ENCODE measurements around the gene SCYGR4. TPM values are rescaled to one million over a fixed set of nuclear protein-coding genes. Genes with fewer than 3 reads are reported as not detected.
"Not testable (repeated sequence)": the region's sequence is repeated elsewhere in the genome, so short reads cannot be mapped to it uniquely, and the experiment has no call there.

SCYGR4 gene
- total and polyA plus RNA-seq, 10 donors, result 0.04 TPM; not detected in 9

DNA sequence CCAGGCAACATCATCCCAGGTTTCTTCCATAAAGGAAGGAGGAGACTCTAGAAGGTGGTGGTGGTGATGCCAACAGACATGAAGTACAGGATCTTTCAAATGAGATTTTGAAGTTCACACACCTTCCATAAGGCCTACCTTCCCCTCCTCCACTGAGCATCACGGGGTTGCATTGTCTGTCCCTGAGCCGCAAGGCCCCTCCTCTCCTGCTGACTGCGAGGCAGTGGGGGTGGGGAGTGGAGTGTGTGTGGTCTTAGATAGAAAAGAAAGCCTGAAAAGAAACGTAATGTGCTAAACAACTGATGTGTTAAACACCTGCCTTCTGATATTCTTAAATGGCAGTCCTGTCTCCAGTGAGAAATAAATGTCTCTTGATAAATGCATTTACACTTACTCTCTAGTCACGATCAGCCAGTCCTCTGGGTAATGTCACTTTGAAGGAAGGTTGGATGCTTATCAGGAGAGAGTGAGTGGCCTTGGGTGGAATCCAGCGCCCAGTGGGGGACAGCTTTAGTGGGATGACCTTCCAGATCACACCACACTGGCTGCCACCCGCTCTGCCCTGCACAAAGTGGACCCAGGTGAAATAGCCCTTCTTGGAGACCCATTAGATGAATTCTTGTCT is 43.8 kb downstream of the SCYGR4 start:
- no peak for TF ChIP-seq POLR2AphosphoS5 (IDR thresholded peaks at IDR 0.05)
- H3K4me3 ChIP-seq, result no peak overlapping the region
- H3K9me3 ChIP-seq, result no peaks in the 10 kb centered on the region
- 53 to 66% (median 62%) methylated on average over 7 of the region's 7 CpGs for WGBS, 5 donors
- H3K27me3 ChIP-seq (replicated peaks in 1 of 7), result no peaks in the 10 kb centered on the region
- no peak overlapping the region for H3K27ac ChIP-seq
- intact Hi-C loops (cut with DNase I; ENCODE audit: low total_unique reads), result no loop called here
- H3K4me1 ChIP-seq, result peaks cover 0 to 6% (median 2%) of the 10 kb centered on the region in 6 donors
- no peaks in the 10 kb centered on the region for H3K36me3 ChIP-seq
- DNase-seq, result no peak

DNA sequence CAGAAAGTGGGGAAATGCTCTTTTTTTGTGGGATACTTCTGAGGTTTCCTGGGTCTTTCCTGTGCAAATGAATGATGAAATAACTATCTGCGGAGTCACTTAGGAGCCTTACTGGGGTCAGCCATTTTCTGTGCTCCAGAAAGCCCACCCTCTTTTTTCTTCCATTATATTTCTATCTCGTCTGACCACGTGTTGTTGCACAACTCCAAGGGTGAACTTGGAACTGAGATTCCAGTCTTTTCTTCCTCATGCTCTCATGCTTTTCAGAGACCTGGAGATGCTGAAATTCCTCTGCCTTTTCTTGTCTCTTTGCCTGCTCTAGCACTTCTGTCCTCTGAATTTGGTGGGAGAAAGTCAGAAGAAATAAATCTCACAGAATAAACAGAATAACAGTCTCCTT is 44.5 kb downstream of the SCYGR4 start:
- intact Hi-C loops (cut with DNase I; ENCODE audit: low total_unique reads), result no loop called here
- DNase-seq, result no peak
- TF ChIP-seq POLR2AphosphoS5 (IDR thresholded peaks at IDR 0.05), result no peak
- TF ChIP-seq POLR2A (IDR thresholded peaks at IDR 0.05), result no peak
- TF ChIP-seq, protein P1, sequence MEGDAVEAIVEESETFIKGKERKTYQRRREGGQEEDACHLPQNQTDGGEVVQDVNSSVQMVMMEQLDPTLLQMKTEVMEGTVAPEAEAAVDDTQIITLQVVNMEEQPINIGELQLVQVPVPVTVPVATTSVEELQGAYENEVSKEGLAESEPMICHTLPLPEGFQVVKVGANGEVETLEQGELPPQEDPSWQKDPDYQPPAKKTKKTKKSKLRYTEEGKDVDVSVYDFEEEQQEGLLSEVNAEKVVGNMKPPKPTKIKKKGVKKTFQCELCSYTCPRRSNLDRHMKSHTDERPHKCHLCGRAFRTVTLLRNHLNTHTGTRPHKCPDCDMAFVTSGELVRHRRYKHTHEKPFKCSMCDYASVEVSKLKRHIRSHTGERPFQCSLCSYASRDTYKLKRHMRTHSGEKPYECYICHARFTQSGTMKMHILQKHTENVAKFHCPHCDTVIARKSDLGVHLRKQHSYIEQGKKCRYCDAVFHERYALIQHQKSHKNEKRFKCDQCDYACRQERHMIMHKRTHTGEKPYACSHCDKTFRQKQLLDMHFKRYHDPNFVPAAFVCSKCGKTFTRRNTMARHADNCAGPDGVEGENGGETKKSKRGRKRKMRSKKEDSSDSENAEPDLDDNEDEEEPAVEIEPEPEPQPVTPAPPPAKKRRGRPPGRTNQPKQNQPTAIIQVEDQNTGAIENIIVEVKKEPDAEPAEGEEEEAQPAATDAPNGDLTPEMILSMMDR (IDR thresholded peaks at IDR 0.05 in 8 of 11, conservative IDR thresholded peaks at IDR 0.05 in 3 of 11), result no peak
- Histone ChIP-seq H3K9me3 (no peaks in the 10 kb centered on the region), H3K4me1 (peaks cover 0 to 6% (median 2%) of the 10 kb centered on the region in 6 donors), H3K36me3 (no peaks in the 10 kb centered on the region), H3K27ac (no peak overlapping the region), H3K4me3 (no peak overlapping the region), H3K27me3 (replicated peaks in 1 of 7) (no peaks in the 10 kb centered on the region)
- WGBS, 5 donors, result 32 to 64% (median 44%) methylated on average over 3 of the region's 3 CpGs

DNA sequence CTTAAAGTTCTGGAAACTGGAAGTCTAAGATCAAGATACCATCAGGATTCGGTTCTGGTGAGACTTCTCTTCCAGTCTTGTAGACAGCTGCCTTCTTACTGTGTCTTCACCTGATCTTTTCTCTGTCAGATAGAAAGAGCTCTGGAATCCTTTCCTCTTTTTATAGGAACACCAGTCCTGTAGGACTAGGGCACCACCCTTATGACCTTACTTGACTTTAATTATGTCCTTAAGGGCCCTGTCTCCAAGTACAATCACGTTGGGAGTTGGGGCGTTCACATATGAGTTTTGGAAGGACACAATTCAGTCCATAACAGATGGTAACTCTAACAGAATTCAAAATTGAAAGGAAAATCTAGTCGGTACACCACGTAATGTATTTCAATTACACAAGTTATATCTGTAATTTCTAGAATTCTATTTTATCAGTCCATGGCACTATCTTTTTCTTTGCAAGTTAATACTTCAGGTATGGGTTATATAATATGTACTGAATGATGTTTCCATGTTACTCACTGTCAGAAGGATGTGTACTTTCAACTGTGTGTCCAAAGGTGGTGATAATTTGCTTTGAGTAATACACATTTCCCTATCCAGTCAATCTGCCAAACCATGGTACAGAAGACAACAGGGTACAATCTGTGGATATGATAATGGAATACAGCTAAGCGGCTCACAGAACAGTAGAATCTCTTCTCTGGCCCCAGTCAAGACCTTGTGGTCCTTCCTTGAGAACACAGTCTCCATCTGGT is 48.1 kb downstream of the SCYGR4 start:
- H3K27ac ChIP-seq, result no peak overlapping the region
- no peaks in the 10 kb centered on the region for H3K27me3 ChIP-seq (replicated peaks in 1 of 7)
- H3K36me3 ChIP-seq, result no peaks in the 10 kb centered on the region
- WGBS, 5 donors, result 78 to 89% (median 83%) methylated on average over 6 of the region's 6 CpGs
- TF ChIP-seq, protein P1 (IDR thresholded peaks at IDR 0.05 in 8 of 11, conservative IDR thresholded peaks at IDR 0.05 in 3 of 11), result no peak
- TF ChIP-seq POLR2AphosphoS5 (IDR thresholded peaks at IDR 0.05) (no peak), POLR2A (IDR thresholded peaks at IDR 0.05) (no peak)
- no peak for DNase-seq
- no peaks in the 10 kb centered on the region for H3K4me1 ChIP-seq
- intact Hi-C loops (cut with DNase I; ENCODE audit: low total_unique reads), result no loop called here
- H3K9me3 ChIP-seq, result no peaks in the 10 kb centered on the region
- H3K4me3 ChIP-seq, result no peak overlapping the region

DNA sequence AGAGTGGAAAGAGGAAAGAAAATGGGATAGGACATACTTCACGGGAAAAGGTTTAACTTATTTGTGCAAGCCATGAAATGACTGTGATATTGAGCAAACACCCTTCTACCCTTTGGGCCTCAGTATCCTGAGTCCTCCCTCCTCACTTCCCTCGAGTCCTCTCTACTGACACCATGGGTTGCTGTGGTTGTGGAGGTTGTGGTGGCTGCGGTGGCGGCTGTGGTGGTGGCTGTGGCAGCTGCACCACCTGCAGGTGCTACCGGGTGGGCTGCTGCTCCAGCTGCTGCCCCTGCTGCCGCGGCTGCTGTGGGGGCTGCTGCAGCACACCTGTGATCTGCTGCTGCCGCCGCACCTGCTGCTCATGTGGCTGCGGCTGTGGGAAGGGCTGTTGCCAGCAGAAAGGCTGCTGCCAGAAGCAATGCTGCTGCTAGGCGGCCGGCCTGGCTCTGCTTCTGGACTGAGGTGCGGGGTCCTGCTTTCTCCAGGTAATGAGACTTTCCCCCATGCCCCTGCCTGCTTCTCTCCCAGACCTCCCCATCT is 49.4 kb downstream of the SCYGR4 start, which contains the start of gene SCYGR5:
TSS of gene SCYGR5 (plus strand) at position 174 of the 540 bp plus-strand sequence. CDS start at position 174, 0 bp downstream.
- H3K36me3 ChIP-seq; H3K9me3 ChIP-seq; intact Hi-C loops (cut with DNase I; ENCODE audit: low total_unique reads); H3K4me1 ChIP-seq; DNase-seq; H3K27me3 ChIP-seq (replicated peaks in 1 of 7); H3K4me3 ChIP-seq; H3K27ac ChIP-seq: not testable (repeated sequence)
- WGBS, 5 donors, result 80 to 89% (median 88%) methylated on average over 10 to 13 of the region's 13 CpGs

Other genes with a start within 250 kb of the SCYGR4 start
- gene TM4SF20, start 238.2 kb upstream of the SCYGR4 start, total RNA-seq, result not detected
- gene TM4SF20, start 238.2 kb upstream of the SCYGR4 start, polyA plus RNA-seq, result not detected
- gene SCYGR1, start 229.5 kb upstream of the SCYGR4 start, total RNA-seq, result not detected
- gene SCYGR1, start 229.5 kb upstream of the SCYGR4 start, polyA plus RNA-seq, result not detected
- 100 to 1,000 TPM in 2 of 7 donors, 10 to 100 TPM in 5; 52.5 to 111 (median 87.9) TPM for gene AGFG1, start 145.3 kb upstream of the SCYGR4 start, total RNA-seq
- 10 to 100 TPM; 23.6 to 35.4 (median 26.5) TPM for gene AGFG1, start 145.3 kb upstream of the SCYGR4 start, polyA plus RNA-seq
- not detected for gene SCYGR2, start 18.6 kb upstream of the SCYGR4 start, total RNA-seq
- gene SCYGR2, start 18.6 kb upstream of the SCYGR4 start, polyA plus RNA-seq, result not detected
- gene SCYGR3, start 2.7 kb upstream of the SCYGR4 start, total RNA-seq, result not detected
- not detected for gene SCYGR3, start 2.7 kb upstream of the SCYGR4 start, polyA plus RNA-seq
- not detected for gene SCYGR5, start 49.3 kb downstream of the SCYGR4 start, total RNA-seq
- gene SCYGR5, start 49.3 kb downstream of the SCYGR4 start, polyA plus RNA-seq, result not detected
- gene SLC19A3, start 100.5 kb downstream of the SCYGR4 start, total RNA-seq, result under 1 TPM in 2 of 7 donors, not detected in 5; 0.19 to 0.23 TPM
- under 1 TPM; 0.06 to 0.15 (median 0.11) TPM for gene SLC19A3, start 100.5 kb downstream of the SCYGR4 start, polyA plus RNA-seq
- gene SCYGR6, start 107.3 kb downstream of the SCYGR4 start, total RNA-seq, result not detected
- not detected for gene SCYGR6, start 107.3 kb downstream of the SCYGR4 start, polyA plus RNA-seq
- gene SCYGR7, start 110.8 kb downstream of the SCYGR4 start, total RNA-seq, result not detected
- not detected for gene SCYGR7, start 110.8 kb downstream of the SCYGR4 start, polyA plus RNA-seq
- not detected for gene SCYGR8, start 128.4 kb downstream of the SCYGR4 start, total RNA-seq
- gene SCYGR8, start 128.4 kb downstream of the SCYGR4 start, polyA plus RNA-seq, result not detected
- not detected for gene CCL20, start 196.3 kb downstream of the SCYGR4 start, total RNA-seq
- under 1 TPM; 0.28 to 0.74 (median 0.46) TPM for gene CCL20, start 196.3 kb downstream of the SCYGR4 start, polyA plus RNA-seq